Ectodermal cell (in vitro differentiated cells): ENCODE measurements around the gene STS.

Experiments
- H3K27ac ChIP-seq: 2 replicates; pipeline ENCODE4 v1.7.0; 2013; ENCODE audit warnings: mild to moderate bottlenecking, low read depth, low read length; ENCODE audit not compliant: insufficient read depth, poor library complexity, severe bottlenecking
- H3K27me3 ChIP-seq: 2 replicates; pipeline ENCODE4 v1.7.0; 2013; ENCODE audit warnings: mild to moderate bottlenecking, low read length; ENCODE audit not compliant: insufficient read depth, control insufficient read depth, poor library complexity, severe bottlenecking
- H3K36me3 ChIP-seq: one replicate; pipeline ENCODE4 v1.7.0; 2013; ENCODE audit warnings: low read length; ENCODE audit not compliant: control insufficient read depth, insufficient read depth
- H3K4me1 ChIP-seq: one replicate; pipeline ENCODE4 v1.7.0; 2013; ENCODE audit warnings: low read length; ENCODE audit not compliant: control insufficient read depth, insufficient read depth
- H3K4me3 ChIP-seq: 2 replicates; pipeline ENCODE4 v1.7.0; 2013; ENCODE audit warnings: low read depth, low read length, control low read depth; ENCODE audit not compliant: insufficient read depth
- H3K9me3 ChIP-seq: 2 replicates; pipeline ENCODE4 v1.7.0; 2013; ENCODE audit warnings: mild to moderate bottlenecking, low read length, moderate library complexity; ENCODE audit not compliant: control insufficient read depth
- WGBS, 2 experiments: methylation state at CpG; one replicate each; pipeline ENCODE4 v1.1.7; 2013; ENCODE audit warnings: missing lambda C conversion rate in 2 of 2; 5-methylcytosine and 5-hydroxymethylcytosine counted together

Gene STS

DNA sequence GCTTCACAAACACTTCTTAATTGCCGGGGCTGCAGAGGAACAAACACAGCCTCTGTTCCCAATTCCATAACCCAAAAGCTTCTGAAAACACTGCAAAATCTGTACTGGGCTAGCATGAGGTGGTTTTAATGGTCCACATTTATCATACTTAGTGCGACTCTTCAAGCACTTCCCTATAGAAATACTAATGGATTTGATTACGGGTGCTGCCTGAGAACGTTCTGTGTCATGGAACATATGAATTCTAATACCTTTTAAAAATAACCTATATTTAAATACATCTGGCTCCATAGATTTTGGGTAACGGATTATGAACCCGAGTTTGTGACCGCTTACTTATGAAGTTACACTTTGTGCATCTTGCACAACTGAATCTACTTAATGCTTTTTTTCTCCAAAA is 35.4 kb upstream of the STS start:
- Histone ChIP-seq H3K36me3 (no peaks in the 10 kb centered on the region), H3K27me3 (no peaks in the 10 kb centered on the region), H3K4me3 (no peak overlapping the region), H3K9me3 (no peaks in the 10 kb centered on the region), H3K27ac (no peak overlapping the region), H3K4me1 (peaks cover 31% of the 10 kb centered on the region)
- WGBS, 2 experiments: 95 to 98% methylated on average over 5 to 7 of the region's 7 CpGs

DNA sequence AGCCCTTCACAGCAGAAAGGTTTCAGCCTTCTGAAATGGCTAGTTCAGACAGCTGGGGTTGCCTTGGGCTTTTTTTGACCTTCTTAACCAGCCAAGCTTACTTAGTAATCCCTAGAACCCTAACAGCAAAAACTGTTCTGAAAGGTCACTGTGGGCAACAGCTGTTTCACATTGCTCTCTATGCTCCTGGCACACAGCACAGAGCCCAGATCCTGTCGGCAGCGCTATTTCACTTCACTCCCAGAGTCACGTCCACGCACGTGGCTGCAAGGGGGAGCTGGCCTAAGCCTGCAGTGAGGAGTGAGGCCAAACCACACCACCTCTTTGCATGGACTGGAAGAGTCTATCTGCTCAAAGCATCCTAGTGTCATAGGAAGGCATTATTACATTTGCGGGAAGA is 32.0 kb upstream of the STS start:
- no peak overlapping the region for H3K4me3 ChIP-seq
- H3K27ac ChIP-seq: no peak overlapping the region
- H3K27me3 ChIP-seq: no peaks in the 10 kb centered on the region
- no peaks in the 10 kb centered on the region for H3K36me3 ChIP-seq
- no peaks in the 10 kb centered on the region for H3K9me3 ChIP-seq
- peaks cover 7% of the 10 kb centered on the region for H3K4me1 ChIP-seq
- WGBS, 2 experiments: 89 to 96% methylated on average over 3 to 6 of the region's 6 CpGs

DNA sequence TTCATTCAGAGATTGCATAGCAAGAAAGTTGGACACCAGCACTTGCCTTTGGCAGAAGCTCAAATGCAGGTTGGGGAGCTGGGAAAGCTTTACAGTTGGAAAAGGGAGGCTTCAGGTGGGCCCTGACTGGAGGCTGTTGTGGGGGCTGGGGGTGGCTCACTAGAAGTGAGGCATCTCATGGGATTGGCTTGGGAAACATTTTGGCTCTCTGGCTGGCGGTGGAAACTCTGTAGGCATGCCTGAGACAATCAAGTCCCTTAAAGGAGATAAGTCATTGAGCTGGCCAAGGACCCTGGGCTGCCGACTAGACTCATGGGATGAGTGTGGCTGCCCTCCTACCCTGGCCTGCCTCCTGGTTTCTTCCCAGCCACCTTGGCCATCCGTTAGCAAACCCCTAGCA is 31.4 kb upstream of the STS start:
- Histone ChIP-seq H3K4me3 (no peak overlapping the region), H3K27ac (no peak overlapping the region), H3K9me3 (no peaks in the 10 kb centered on the region), H3K27me3 (no peaks in the 10 kb centered on the region), H3K36me3 (no peaks in the 10 kb centered on the region), H3K4me1 (peaks cover 2% of the 10 kb centered on the region)
- 90 to 96% methylated on average over 3 of the region's 3 CpGs for WGBS, 2 experiments

DNA sequence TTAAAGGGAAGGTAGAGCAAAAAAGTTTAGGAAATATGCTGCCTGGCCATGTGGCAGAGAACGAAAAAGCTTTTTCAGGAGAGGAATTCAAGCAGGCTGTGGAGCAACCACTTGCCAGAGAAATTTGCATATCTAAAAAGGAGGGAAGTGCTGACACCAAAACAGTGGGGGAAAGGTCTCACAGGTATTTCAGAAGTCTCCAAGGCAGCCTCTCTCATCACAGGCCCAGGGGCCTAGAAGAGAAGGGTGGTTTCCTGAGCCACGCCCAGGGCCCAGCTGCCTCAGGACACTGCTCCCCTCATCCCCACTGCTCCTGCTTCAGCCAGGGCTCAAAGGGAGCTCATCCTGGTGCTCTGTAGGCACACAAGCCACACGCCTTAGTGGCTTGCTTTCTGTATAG is 29.9 kb upstream of the STS start:
- no peaks in the 10 kb centered on the region for H3K9me3 ChIP-seq
- no peaks in the 10 kb centered on the region for H3K27me3 ChIP-seq
- 67 to 82% methylated on average over 3 of the region's 3 CpGs for WGBS, 2 experiments
- no peak overlapping the region for H3K27ac ChIP-seq
- no peak overlapping the region for H3K4me3 ChIP-seq
- H3K4me1 ChIP-seq: no peaks in the 10 kb centered on the region
- H3K36me3 ChIP-seq: no peaks in the 10 kb centered on the region

DNA sequence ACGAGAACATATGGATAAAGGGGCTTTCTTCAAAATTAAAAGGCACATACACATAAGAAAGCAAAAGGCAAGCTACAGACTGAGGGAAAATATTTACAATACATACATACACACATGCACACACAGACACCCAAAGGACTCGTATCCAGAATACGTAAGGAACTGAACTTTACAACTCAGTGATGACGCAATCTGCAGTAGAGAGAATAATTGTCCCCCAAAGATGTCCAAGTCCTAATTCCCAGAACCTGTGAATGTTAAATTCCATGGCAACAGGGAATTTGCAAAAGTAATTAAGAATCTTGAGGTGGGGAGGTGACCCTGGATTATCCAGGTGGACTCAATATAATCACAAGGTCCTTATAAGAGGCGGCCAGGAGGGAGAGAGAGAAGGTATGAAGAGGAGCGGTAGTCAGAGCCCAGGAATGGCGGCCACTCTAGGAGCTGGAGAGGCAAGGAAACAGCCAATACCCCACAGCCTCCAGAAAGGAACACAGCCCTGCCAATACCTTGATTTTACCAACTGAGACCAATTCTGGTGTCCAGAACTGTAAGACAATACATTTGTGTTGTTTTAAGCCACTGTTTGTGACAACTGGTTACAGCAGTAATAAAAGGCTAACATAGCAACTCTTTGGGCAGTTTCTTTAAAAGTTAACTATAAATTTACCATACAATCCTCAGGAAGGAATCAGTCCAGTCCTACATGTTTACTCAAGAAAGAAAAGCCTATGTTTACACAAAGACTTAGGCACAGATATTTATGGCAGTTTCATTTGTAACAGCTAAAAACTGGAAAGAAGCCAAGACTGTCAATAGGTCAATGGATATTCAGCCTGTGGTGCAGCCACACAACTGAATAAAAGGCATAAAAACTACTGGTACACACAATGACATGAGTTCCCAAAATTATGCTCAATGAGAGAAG is 27.3 kb upstream of the STS start:
- Histone ChIP-seq H3K4me3 (no peak overlapping the region), H3K27me3 (no peaks in the 10 kb centered on the region), H3K36me3 (no peaks in the 10 kb centered on the region), H3K27ac (no peak overlapping the region), H3K9me3 (no peaks in the 10 kb centered on the region), H3K4me1 (no peaks in the 10 kb centered on the region)
- WGBS, 2 experiments: 83 to 97% methylated on average over 3 to 6 of the region's 7 CpGs

DNA sequence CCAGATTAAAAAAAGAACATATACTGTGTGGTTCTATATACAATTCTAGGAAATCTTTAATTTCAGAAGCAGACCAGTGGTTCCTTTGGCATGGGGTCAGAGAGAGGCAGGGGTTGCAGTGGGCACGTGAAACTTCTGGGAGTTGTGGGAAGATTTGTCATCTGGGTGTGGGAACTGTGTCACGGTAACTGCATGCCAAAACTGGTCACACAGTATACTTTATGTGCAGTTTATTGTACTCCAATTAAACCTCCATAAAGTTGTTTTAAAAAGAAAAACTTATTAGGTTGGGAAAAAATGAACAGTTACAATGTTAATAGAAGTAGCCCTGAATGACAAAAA is 26.7 kb upstream of the STS start:
- Histone ChIP-seq H3K4me1 (no peaks in the 10 kb centered on the region), H3K27me3 (no peaks in the 10 kb centered on the region), H3K9me3 (no peaks in the 10 kb centered on the region), H3K27ac (no peak overlapping the region), H3K36me3 (no peaks in the 10 kb centered on the region), H3K4me3 (no peak overlapping the region)
- 100% methylated on average over 1 of the region's 2 CpGs for WGBS, 2 experiments

DNA sequence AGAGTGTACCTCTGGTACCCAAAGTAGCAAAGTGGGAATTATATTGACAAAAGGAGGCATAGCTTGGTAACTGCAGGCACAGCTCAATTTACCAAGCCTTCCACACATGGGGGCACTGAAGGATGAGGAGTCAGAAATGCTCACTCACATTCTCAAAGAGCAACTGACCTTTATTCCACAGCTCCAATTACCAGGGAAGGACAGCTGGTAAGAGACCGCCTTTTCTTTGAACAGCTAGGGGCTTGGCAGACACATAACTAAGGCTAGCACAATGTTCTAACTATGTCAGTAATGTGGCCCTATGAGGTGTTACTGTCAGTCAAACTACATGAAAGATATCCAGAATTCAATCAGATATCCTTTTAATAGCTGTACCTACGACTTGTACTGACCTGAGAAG is 20.5 kb upstream of the STS start:
- H3K27ac ChIP-seq: no peak overlapping the region

DNA sequence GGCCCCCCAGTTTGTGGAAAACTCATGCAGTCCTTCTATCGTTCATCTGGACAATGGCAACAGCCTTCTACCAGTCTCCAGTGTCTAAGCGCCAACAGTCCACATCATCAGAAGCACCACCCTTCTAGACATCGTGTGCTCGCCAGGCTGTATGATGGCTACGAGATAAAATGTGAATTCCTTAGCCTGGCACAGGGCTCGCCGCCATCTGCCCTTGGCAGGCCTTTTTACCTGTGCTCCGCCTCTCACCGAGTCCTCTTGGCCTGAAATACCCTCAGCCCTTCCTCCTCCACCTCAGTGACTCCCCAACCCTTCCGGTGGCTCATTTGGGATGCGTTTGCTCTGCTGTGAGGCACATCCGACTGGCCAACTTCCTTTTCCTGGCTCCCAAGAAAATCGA is 15.9 kb upstream of the STS start:
- Histone ChIP-seq H3K4me1 (no peaks in the 10 kb centered on the region), H3K4me3 (no peak overlapping the region), H3K9me3 (no peaks in the 10 kb centered on the region), H3K27me3 (no peaks in the 10 kb centered on the region), H3K36me3 (no peaks in the 10 kb centered on the region), H3K27ac (no peak overlapping the region)
- WGBS, 2 experiments: 93 to 97% methylated on average over 11 to 13 of the region's 13 CpGs

More for the DNA sequence above, 20.5 kb upstream of the STS start:
- 88 to 100% methylated on average over 1 to 2 of the region's 2 CpGs for WGBS, 2 experiments
- Histone ChIP-seq H3K4me1 (no peaks in the 10 kb centered on the region), H3K36me3 (no peaks in the 10 kb centered on the region), H3K9me3 (no peaks in the 10 kb centered on the region), H3K4me3 (no peak overlapping the region), H3K27me3 (no peaks in the 10 kb centered on the region)

DNA sequence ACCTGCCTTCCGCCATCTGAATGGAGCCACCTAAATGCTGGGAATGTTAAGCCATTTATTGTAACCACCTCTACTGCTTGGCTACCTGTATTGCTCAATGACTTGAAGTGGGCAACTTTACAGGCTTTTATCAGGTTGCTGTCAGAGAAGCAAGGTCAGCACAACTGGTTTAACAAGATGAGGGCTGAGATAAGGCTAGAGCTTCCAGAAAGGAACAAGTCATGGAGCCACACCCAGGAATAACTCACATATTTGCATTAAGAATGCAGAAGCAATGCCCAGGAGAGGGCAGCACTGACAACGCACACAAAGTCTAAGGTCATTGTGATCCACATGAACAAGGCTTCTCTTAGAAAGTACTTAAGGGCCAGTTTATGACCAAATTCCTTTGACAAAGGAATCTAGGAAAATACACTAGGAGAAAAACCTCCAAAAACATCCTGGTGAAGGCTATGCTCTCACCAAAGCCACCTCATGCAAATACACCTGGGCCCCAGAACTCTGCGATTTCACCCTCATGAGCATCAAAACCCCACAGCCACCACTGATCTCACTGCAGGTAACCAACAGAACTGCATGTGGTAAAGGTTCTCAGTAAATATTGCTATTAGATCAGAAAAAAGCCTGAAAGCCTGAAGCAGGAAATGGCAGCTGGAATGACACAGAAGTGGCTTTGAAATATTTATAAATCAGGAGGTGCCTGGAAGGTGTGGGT is 15.0 kb upstream of the STS start:
- Histone ChIP-seq H3K27me3 (no peaks in the 10 kb centered on the region), H3K4me1 (no peaks in the 10 kb centered on the region), H3K9me3 (no peaks in the 10 kb centered on the region), H3K4me3 (no peak overlapping the region), H3K27ac (no peak overlapping the region), H3K36me3 (no peaks in the 10 kb centered on the region)
- 92 to 93% methylated on average over 3 of the region's 3 CpGs for WGBS, 2 experiments

DNA sequence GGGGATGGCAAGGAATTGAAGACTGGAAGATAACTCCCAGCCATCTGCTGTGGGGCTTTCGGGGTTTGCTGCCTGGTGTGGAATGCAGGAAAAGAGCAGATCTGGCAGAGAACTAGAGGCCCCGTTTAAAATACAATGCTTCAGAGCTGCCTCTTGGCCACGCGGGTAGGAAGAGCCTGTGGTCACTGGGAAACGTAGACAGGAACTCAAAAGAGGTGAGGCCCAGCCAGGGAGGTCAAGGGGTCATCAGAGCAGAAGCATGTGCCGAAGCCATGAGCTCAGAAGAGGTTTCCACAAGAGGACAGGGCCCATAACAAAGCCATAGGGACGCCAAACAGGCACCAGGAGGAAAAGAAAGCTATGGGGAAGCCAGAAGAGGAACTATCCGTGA is 14.5 kb upstream of the STS start:
- no peak overlapping the region for H3K27ac ChIP-seq
- no peaks in the 10 kb centered on the region for H3K9me3 ChIP-seq
- H3K4me3 ChIP-seq: no peak overlapping the region
- WGBS, 2 experiments: 71 to 73% methylated on average over 8 of the region's 8 CpGs
- H3K27me3 ChIP-seq: no peaks in the 10 kb centered on the region
- H3K36me3 ChIP-seq: no peaks in the 10 kb centered on the region
- H3K4me1 ChIP-seq: no peaks in the 10 kb centered on the region
